ENCODE measurements around the gene DARS1. TPM values are rescaled to one million over a fixed set of nuclear protein-coding genes. Genes with fewer than 3 reads are reported as not detected.
"Not testable (repeated sequence)": the region's sequence is repeated elsewhere in the genome, so short reads cannot be mapped to it uniquely, and the experiment has no call there.

Gene DARS1
- polyA plus RNA-seq, 6 donors from 2014 or later: 143 to 226 (median 172) TPM

DNA sequence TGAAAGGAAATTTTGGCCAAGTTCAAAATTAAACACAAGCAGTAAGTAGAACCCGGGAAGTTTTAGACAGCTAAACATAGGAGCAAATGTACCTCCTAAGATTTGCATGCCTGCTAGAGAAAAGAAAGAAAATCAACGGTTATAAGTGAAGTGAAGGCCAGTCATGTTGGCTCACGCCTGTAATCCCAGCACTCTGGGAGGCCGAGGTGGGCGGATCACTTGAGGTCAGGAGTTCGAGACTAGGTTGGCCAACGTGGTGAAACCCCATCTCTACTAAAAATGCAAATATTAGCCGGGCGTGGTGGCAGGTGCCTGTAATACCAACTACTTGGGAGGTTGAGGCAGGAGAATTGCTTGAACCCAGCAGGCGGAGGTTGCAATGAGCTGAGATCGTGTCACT, 21.0 kb downstream of the DARS1 start:
- Mint-ChIP-seq H3K4me1 (peaks cover 21 to 32% (median 24%) of the 10 kb centered on the region in 3 donors), H3K36me3 (peaks cover 6 to 12% of the 10 kb centered on the region in 2 donors), H3K27ac (peak overlapping the region in 2 of 6 donors; percentile 36 to 81)
- DNase-seq; H3K9me3 Mint-ChIP-seq; H3K4me3 Mint-ChIP-seq; H3K27me3 Mint-ChIP-seq; ATAC-seq (ENCODE audit: low read depth in 2 of 2): not testable (repeated sequence)

DNA sequence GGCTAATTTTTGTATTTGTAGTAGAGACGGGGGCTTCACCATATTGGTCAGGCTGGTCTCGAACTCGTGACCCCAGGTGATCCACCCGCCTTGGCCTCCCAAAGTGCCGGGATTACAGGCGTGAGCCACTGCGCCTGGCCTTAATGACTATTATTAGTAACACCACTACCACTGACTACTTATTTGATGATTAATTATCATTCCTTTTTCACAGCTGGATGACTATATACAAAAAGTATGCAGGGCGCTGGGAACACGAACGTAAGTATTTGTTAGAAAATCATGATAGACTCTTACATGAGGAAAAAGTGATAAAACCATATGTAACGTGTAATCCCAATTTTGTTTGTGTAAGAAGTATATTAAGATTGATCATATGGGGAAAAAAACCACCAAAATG, 21.6 kb downstream of the DARS1 start:
- no peak for ATAC-seq (ENCODE audit: low read depth in 2 of 2)
- Mint-ChIP-seq H3K27me3 (no peaks in the 10 kb centered on the region), H3K4me1 (peaks cover 20 to 32% (median 24%) of the 10 kb centered on the region in 3 donors), H3K27ac (peak overlapping the region in 1 of 6 donors; percentile 36), H3K36me3 (peaks cover 6 to 12% of the 10 kb centered on the region in 2 donors), H3K4me3 (no peak overlapping the region), H3K9me3 (no peaks in the 10 kb centered on the region)
- no peak for DNase-seq

DNA sequence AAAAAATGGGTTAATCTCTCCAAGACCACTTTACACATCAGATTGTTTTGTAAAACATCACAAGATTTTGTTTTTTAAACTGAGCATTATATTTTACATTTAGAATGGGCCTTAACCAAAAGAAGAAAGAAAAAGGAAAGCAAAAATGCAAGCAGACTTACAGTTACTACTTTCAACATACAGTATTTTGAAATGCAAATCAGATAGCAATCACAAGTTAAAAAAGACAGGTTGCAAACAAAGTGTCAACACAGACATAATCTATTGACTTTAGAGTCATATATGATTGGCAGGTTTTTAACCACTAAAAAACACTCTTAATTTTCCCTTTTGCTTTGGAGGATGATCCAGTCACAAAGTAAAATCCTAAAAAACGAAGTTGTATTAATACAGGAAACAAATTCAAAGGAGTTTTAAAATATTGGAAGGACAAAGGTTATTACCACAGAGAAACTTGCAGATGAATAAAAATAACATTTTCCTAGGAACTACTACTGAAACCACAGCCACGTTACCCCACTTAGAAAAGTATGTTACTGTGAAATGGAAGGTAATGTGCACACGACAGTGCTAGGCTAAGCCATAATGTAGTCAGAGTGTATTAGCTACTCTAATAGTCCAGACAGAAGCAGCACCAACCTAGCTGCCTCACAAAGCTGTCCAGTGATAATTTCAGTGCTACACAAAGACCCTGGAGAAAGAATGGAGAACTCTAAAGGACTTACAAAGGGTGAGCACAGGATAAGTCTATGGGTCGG, 22.9 kb downstream of the DARS1 start:
- ATAC-seq (ENCODE audit: low read depth in 2 of 2) (no peak), DNase-seq (no peak)
- H3K27me3 Mint-ChIP-seq: no peaks in the 10 kb centered on the region
- H3K4me1 Mint-ChIP-seq: peaks cover 14 to 32% (median 21%) of the 10 kb centered on the region in 3 donors
- H3K36me3 Mint-ChIP-seq: peaks cover 6 to 12% of the 10 kb centered on the region in 2 donors
- no peaks in the 10 kb centered on the region for H3K9me3 Mint-ChIP-seq
- peak overlapping the region; percentile 5 to 85 (median 52) for H3K27ac Mint-ChIP-seq
- H3K4me3 Mint-ChIP-seq: no peak overlapping the region

DNA sequence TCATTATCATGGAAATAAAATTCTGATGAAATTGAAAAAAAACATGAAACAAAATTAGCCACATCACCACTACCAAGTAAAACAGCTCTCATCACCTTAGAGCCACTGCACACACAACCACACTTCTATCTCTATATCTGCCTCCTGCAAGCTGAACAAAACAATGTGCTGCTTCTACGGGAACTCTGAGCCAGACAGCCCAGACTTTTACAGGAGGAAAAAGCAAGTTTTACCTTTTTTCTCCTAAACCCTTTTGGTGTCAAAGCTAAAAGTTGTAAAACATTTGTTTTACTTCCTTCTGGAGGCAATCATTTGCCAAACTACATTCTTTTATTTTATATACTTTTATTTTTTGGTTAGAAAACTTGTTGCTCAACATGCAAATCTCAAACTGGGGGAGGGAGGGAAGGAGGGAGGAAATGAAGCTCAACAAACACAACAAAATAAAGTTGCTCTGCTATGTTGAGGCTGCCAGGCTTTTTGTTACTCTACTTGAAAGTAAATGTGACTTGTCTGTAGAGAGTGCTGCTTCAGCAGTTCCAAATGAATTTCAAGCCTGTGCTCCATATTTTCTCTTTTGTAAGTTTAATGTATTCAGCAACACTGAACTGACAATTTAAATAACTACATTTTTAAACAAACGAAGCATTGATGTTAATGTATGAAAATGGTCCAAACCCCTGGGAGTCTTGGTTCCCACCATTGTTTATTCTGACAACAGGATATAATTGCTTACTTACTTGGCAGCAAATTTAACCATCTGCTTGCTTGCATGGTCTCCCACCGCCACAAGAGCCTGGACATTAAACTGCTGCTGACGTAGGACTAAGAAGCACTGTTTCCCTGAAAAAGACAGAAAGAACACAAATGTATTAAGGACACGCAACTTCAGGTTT, 24.5 kb downstream of the DARS1 start:
- no peak overlapping the region for H3K4me3 Mint-ChIP-seq
- no peaks in the 10 kb centered on the region for H3K27me3 Mint-ChIP-seq
- DNase-seq (no peak), ATAC-seq (ENCODE audit: low read depth in 2 of 2) (no peak)
- H3K9me3 Mint-ChIP-seq: no peaks in the 10 kb centered on the region
- peak overlapping the region in 2 of 6 donors; percentile 57 to 79 for H3K27ac Mint-ChIP-seq
- peaks cover 16 to 35% (median 26%) of the 10 kb centered on the region in 3 donors for H3K4me1 Mint-ChIP-seq
- peaks cover 13 to 16% of the 10 kb centered on the region in 2 donors for H3K36me3 Mint-ChIP-seq

DNA sequence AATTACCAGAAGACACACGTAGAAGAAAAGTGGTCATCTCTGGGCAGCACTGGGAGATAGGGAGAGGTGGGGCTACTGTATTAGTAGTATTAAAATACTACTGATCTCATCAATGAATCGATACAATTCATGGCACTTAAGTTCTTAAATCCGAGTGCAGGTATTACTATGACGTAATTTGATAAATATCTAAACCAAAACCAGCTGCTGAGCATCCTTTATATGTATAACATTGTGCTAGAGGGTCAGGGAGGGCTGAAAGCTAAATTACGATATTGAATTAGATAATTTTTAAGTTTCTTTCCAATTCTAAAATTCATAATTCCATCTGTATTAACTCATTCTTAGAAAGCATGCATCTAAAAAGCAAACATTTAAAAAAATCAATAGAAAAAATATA, 25.3 kb downstream of the DARS1 start:
- peaks cover 20 to 36% (median 27%) of the 10 kb centered on the region in 3 donors for H3K4me1 Mint-ChIP-seq
- H3K27ac Mint-ChIP-seq: no peak overlapping the region
- no peak overlapping the region for H3K4me3 Mint-ChIP-seq
- H3K27me3 Mint-ChIP-seq: no peaks in the 10 kb centered on the region
- DNase-seq: no peak
- H3K9me3 Mint-ChIP-seq: no peaks in the 10 kb centered on the region
- H3K36me3 Mint-ChIP-seq: peaks cover 14 to 15% of the 10 kb centered on the region in 2 donors
- ATAC-seq (ENCODE audit: low read depth in 2 of 2): no peak

DNA sequence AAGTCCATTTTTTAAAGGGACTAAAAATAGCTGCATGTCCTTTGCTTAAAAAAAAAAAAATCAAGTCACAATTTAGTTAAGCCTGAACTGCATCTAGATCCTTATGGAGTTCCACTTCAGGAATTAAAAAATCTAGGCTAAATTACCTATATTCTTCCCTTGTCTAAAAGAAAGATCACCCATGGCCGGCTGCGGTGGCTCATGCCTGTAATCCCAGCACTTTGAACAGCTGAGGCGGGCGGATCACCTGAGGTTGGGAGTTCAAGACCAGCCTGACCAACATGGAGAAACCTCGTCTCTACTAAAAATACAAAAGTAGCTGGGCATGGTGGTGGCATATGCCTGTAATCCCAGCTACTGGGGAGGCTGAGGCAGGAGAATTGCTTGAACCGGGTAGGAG, 26.5 kb downstream of the DARS1 start:
- ATAC-seq (ENCODE audit: low read depth in 2 of 2); H3K4me3 Mint-ChIP-seq; H3K27me3 Mint-ChIP-seq; H3K9me3 Mint-ChIP-seq; DNase-seq: not testable (repeated sequence)
- peak overlapping the region in 1 of 6 donors; percentile 65 for H3K27ac Mint-ChIP-seq
- H3K4me1 Mint-ChIP-seq: peaks cover 15 to 32% (median 23%) of the 10 kb centered on the region in 3 donors
- H3K36me3 Mint-ChIP-seq: peaks cover 14 to 15% of the 10 kb centered on the region in 2 donors

DNA sequence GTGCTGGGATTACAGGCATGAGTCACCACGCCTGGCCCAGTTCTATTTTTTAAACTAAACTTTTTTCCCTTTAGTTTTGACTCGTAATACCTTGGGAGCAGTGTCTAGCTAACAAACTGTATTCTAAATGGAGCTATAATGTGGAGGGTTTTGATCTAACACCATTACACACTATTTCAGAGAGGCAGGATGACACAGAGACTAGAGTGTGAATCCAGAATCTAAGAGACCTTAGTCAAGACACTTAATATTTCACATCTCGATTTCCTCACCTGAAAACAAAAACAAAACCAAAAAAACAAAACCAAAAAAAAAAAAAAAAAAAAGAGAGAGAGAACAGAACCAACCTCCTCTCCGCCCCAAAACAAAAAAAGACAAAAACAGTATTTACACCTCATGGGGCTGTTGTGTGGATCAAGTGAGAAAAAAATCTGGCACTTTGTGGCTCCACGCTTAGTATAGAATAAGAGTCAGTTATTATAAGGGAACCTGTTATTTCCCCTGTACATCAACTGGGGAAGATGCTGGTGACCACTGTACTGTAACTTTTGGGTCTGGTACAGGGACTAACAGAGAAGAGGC, 31.3 kb downstream of the DARS1 start:
- Mint-ChIP-seq H3K9me3 (peaks cover 0 to 2% (median 0%) of the 10 kb centered on the region in 7 donors), H3K4me3 (no peak overlapping the region), H3K4me1 (peaks cover 22 to 32% (median 28%) of the 10 kb centered on the region in 3 donors), H3K27me3 (no peaks in the 10 kb centered on the region), H3K36me3 (peaks cover 27 to 30% of the 10 kb centered on the region in 2 donors), H3K27ac (peak overlapping the region in 2 of 6 donors; percentile 11 to 84)
- ATAC-seq (ENCODE audit: low read depth in 2 of 2) (no peak), DNase-seq (no peak)

DNA sequence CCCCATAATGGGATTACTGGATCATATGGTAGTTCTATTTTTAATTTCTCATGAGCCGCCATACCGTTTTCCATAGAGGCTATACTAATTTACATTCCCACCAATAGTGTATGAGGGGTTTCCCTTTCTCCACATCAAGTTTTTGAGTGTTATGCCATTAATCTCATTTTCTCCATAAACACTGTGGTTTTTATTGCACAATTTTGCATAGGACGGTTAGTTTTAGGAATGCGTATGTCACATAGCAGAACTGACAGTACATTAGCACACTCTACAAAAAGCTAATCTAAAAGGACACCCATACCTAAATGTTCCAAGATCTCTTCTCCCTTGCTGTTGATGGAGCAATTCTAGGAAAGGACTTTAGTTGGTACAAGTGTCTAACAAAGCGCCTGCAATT, 32.5 kb downstream of the DARS1 start:
- ATAC-seq (ENCODE audit: low read depth in 2 of 2) (no peak), DNase-seq (no peak)
- H3K4me1 Mint-ChIP-seq: peaks cover 22 to 39% (median 33%) of the 10 kb centered on the region in 3 donors
- peak overlapping the region in 1 of 6 donors; percentile 90 for H3K27ac Mint-ChIP-seq
- H3K36me3 Mint-ChIP-seq: peaks cover 27 to 30% of the 10 kb centered on the region in 2 donors
- no peaks in the 10 kb centered on the region for H3K27me3 Mint-ChIP-seq
- peaks cover 0 to 2% (median 0%) of the 10 kb centered on the region in 7 donors for H3K9me3 Mint-ChIP-seq
- no peak overlapping the region for H3K4me3 Mint-ChIP-seq

DNA sequence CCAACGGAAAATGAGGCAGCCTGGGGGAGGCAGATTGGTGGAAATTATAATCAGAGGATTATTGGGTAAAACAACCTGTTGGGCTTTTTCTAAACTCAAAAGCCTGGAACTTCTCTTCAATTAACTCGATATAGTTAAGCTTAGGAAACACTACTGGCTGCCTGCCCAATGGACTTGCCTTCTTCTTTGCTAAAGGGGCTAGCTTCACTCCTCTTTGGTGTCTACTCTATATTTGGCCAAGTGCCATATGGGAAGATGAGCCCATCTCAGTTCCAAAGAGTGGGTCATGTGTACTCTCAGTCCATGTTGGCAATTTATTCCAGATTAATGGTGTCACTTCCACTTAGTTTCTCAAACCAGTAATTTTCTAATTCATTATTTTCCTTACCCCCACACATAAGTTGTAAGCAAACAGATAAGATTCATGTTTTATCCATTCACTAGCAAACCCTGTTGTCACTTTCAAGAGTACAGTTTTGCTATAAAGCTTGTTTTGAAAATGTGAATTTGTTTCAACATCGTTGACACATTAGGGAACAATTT, 34.3 kb downstream of the DARS1 start:
- Mint-ChIP-seq H3K27me3 (no peaks in the 10 kb centered on the region), H3K27ac (peak overlapping the region in 4 of 6 donors; percentile 24 to 82 (median 56))

DNA sequence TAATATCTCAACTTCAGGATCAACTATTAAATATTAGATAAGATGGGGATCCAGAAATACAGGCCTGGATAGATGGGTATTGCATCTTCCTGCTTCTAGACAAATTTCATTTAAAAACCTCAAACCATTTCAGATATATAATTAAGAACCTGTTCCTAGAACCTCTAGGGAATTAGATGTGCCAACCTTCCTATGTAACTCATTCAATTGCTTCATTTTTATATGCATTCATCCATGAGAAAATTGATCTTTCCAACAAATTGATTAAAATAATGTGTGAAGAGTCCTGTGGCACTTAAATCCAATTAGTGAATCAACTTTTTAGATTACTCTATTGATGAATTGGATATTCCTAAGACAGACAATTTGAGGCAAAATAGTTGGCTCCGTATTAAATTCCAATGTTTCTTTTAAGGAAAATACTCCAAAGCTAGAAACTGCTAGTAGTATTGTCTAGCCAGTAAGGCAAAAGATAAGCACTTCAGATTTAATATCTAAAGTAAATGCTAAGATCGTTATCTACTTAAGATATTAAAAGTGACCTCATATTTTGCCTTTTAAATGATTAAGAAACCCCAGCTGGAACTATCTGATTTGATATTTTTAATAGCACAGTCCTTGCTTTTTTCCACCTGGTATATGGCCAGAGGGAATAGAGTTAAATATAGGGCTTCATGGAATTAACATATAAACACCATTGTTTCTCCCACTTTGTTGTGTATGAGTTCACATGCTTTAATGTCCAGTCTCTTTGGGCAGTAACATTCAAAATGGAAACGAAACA, 35.8 kb downstream of the DARS1 start:
- H3K9me3 Mint-ChIP-seq: peaks cover 0 to 2% (median 0%) of the 10 kb centered on the region in 7 donors
- H3K4me1 Mint-ChIP-seq: peaks cover 26 to 49% (median 29%) of the 10 kb centered on the region in 3 donors
- H3K27ac Mint-ChIP-seq: peak overlapping the region in 3 of 6 donors; percentile 24 to 67 (median 28)
- no peak overlapping the region for H3K4me3 Mint-ChIP-seq
- ATAC-seq (ENCODE audit: low read depth in 2 of 2): no peak
- peaks cover 18 to 30% of the 10 kb centered on the region in 2 donors for H3K36me3 Mint-ChIP-seq
- no peaks in the 10 kb centered on the region for H3K27me3 Mint-ChIP-seq
- no peak for DNase-seq

More for the DNA sequence above, 34.3 kb downstream of the DARS1 start:
- peaks cover 23 to 40% (median 30%) of the 10 kb centered on the region in 3 donors for H3K4me1 Mint-ChIP-seq
- no peak overlapping the region for H3K4me3 Mint-ChIP-seq
- H3K9me3 Mint-ChIP-seq: peaks cover 0 to 2% (median 0%) of the 10 kb centered on the region in 7 donors
- ATAC-seq (ENCODE audit: low read depth in 2 of 2) (no peak), DNase-seq (no peak)
- H3K36me3 Mint-ChIP-seq: peaks cover 22 to 26% of the 10 kb centered on the region in 2 donors

DNA sequence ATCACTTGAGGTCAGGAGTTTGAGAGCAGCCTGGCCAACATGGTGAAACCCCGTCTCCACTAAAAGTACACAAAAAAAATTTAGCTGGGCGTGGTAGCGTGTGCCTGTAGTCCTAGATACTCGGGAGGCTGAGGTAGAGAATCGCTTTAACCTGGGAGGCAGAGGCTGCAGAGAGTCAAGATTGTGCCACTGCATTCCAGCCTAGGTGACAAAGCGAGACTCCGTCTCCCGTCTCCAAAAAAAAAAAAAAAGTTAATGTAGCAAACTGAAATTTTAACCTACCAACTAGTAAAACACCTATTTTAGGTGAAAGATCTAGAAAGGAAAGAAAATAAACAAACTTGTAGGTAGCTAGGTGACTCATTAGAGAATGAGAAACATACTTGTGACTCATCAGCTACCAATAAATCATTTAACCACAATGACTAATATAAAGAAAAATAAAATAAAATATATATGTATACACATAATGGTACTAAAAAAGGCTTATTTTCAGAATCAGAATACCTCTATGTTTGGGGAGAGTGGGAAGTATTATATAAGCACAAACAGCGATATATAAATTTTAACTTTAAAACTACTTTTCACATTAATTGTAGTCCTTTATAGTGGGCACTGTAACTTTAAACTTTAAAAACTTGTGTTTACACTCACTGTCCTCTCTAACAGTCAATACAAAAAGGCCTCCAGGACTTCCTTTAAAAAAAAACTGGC, 36.6 kb downstream of the DARS1 start:
- DNase-seq: no peak
- no peak overlapping the region for H3K4me3 Mint-ChIP-seq

DNA sequence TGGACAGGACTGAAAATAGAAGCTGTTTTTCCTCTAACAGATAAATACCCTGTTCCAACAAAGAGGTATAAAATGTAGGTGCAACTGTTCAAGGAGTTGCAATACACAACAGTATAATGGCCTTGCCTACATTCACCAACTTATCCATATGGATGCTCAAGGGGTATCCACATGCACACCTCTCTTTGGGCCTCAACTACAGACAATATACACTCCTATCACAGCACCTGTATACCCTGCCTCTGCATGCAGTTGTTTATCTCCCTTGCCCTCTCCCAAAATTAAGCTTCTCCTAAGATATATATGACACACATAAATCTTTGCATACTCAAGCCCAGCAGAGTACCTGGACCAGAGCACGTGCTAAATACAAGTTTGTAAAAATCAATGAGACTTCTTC, 37.3 kb downstream of the DARS1 start:
- Mint-ChIP-seq H3K27me3 (no peaks in the 10 kb centered on the region), H3K36me3 (peaks cover 18 to 33% of the 10 kb centered on the region in 2 donors), H3K4me1 (peaks cover 29 to 53% (median 29%) of the 10 kb centered on the region in 3 donors), H3K27ac (peak overlapping the region in 2 of 6 donors; percentile 17 to 52), H3K9me3 (peaks cover 0 to 2% (median 0%) of the 10 kb centered on the region in 7 donors), H3K4me3 (no peak overlapping the region)
- ATAC-seq (ENCODE audit: low read depth in 2 of 2) (no peak), DNase-seq (no peak)

More for the DNA sequence above, 36.6 kb downstream of the DARS1 start:
- peaks cover 0 to 2% (median 0%) of the 10 kb centered on the region in 7 donors for H3K9me3 Mint-ChIP-seq
- H3K36me3 Mint-ChIP-seq: peaks cover 18 to 30% of the 10 kb centered on the region in 2 donors
- H3K27ac Mint-ChIP-seq: peak overlapping the region in 1 of 6 donors; percentile 52
- ATAC-seq (ENCODE audit: low read depth in 2 of 2): no peak
- H3K4me1 Mint-ChIP-seq: peaks cover 29 to 53% (median 29%) of the 10 kb centered on the region in 3 donors
- no peaks in the 10 kb centered on the region for H3K27me3 Mint-ChIP-seq

Data from naive B cell (primary cell).